ENCODE data around the gene CALHM6. TPM values are rescaled to one million over a fixed set of nuclear protein-coding genes. Genes with fewer than 3 reads are reported as not detected.

CALHM6 gene
- total RNA-seq, 1 experiment from 2014 or later, result not detected

DNA sequence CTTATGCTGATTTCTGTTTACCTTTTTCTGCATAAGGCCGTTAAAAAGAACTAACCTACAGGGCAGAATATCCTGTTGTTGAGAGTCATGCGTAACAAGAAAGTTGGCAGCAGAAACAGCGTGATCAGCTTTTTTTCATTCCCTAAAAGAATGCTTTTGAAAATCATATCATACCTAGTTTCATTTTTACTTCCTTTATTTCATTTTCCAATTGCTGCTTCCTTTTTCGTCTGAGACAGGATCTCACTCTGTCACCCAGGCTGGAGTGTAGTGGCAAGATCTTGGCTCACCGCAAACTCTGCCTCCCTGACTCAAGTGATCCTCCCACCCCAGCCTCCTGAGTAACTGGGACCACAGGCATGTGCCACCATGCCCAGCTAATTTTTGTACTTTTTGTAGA, 4.1 kb downstream of the CALHM6 start:
- Mint-ChIP-seq H3K27me3 (ENCODE audit: insufficient read depth, unreplicated experiment) (peaks cover 24% of the 10 kb centered on the region), H3K9me3 (ENCODE audit: unreplicated experiment) (no peaks in the 10 kb centered on the region), H3K4me3 (ENCODE audit: unreplicated experiment) (no peak overlapping the region), H3K27ac (ENCODE audit: unreplicated experiment) (no peak overlapping the region), H3K4me1 (ENCODE audit: low read depth, unreplicated experiment) (no peaks in the 10 kb centered on the region), H3K36me3 (ENCODE audit: insufficient read depth, unreplicated experiment) (no peaks in the 10 kb centered on the region)
- H3K9me3 ChIP-seq, result no peaks in the 10 kb centered on the region
- intact Hi-C loops (cut with micrococcal nuclease; ENCODE audit: unreplicated experiment), result no loop called here
- no TSS peak for BruUV-seq (replicated peaks)
- no peaks in the 10 kb centered on the region for H3K27me3 ChIP-seq (replicated peaks; ENCODE audit: control insufficient read depth, insufficient read depth, low read length)
- no peaks in the 10 kb centered on the region for H3K36me3 ChIP-seq (ENCODE audit: control insufficient read depth, insufficient read depth, low read length)
- no peaks in the 10 kb centered on the region for H3K4me1 ChIP-seq
- CTCF ChIA-PET, result no interaction called here
- no peak overlapping the region for H3K4me3 ChIP-seq (ENCODE audit: low read depth, low read length)
- no peak for DNase-seq
- POLR2A ChIA-PET, result no interaction called here
- TF ChIP-seq, protein P1, sequence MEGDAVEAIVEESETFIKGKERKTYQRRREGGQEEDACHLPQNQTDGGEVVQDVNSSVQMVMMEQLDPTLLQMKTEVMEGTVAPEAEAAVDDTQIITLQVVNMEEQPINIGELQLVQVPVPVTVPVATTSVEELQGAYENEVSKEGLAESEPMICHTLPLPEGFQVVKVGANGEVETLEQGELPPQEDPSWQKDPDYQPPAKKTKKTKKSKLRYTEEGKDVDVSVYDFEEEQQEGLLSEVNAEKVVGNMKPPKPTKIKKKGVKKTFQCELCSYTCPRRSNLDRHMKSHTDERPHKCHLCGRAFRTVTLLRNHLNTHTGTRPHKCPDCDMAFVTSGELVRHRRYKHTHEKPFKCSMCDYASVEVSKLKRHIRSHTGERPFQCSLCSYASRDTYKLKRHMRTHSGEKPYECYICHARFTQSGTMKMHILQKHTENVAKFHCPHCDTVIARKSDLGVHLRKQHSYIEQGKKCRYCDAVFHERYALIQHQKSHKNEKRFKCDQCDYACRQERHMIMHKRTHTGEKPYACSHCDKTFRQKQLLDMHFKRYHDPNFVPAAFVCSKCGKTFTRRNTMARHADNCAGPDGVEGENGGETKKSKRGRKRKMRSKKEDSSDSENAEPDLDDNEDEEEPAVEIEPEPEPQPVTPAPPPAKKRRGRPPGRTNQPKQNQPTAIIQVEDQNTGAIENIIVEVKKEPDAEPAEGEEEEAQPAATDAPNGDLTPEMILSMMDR (IDR thresholded peaks at IDR 0.05; ENCODE audit: insufficient read depth in 1 of 2, low read depth in 1 of 2, low read length in 1 of 2, severe bottlenecking in 1 of 2, unreplicated experiment in 1 of 2), result no peak

DNA sequence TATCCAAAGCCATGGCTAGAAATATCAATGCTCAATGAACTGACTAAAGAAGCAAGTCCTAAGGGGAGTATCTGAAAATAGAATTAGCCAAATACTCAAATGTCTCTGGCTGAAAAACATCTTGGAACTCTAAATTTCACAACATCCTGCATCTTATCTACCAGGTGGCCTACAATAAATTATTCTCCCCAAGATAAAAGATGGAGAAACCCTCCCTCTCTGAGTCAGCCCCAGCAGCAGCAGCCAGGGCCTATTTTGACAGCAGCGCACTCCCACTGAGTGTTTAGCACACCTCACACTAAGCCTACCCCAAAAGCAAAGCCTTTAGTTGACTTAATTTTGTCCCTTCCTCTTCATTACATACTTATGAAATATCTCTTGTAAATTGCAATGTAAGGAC, 5.9 kb downstream of the CALHM6 start:
- intact Hi-C loops (cut with micrococcal nuclease; ENCODE audit: unreplicated experiment), result no loop called here
- Histone ChIP-seq H3K27me3 (replicated peaks; ENCODE audit: control insufficient read depth, insufficient read depth, low read length) (no peaks in the 10 kb centered on the region), H3K4me1 (no peaks in the 10 kb centered on the region), H3K9me3 (no peaks in the 10 kb centered on the region), H3K4me3 (ENCODE audit: low read depth, low read length) (no peak overlapping the region), H3K36me3 (ENCODE audit: control insufficient read depth, insufficient read depth, low read length) (no peaks in the 10 kb centered on the region)
- Mint-ChIP-seq H3K9me3 (ENCODE audit: unreplicated experiment) (no peaks in the 10 kb centered on the region), H3K4me1 (ENCODE audit: low read depth, unreplicated experiment) (no peaks in the 10 kb centered on the region), H3K27me3 (ENCODE audit: insufficient read depth, unreplicated experiment) (peaks cover 20% of the 10 kb centered on the region), H3K4me3 (ENCODE audit: unreplicated experiment) (no peak overlapping the region), H3K36me3 (ENCODE audit: insufficient read depth, unreplicated experiment) (no peaks in the 10 kb centered on the region), H3K27ac (ENCODE audit: unreplicated experiment) (no peak overlapping the region)
- TF ChIP-seq, protein P1 (IDR thresholded peaks at IDR 0.05; ENCODE audit: insufficient read depth in 1 of 2, low read depth in 1 of 2, low read length in 1 of 2, severe bottlenecking in 1 of 2, unreplicated experiment in 1 of 2), result no peak
- CTCF ChIA-PET, result no interaction called here
- no TSS peak for BruUV-seq (replicated peaks)
- POLR2A ChIA-PET, result no interaction called here
- no peak for DNase-seq

DNA sequence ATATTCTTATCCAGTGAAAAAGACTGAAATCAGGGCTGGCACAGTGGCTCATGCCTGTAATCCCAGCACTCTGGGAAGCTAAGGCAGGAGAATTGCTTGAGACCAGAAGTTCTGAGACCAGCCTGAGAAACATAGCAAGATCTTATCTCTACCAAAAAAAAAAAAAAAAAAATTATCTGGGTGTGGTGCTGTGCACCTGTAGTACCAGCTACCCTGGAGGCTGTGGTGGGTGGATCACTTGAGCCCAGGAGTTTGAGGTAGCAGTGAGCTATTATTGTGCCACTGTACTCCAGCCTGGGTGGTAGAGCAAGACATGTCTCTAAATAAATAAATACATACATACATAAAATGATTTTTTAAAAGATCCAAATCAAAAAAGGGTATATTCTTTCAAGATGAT, 6.3 kb downstream of the CALHM6 start:
- ChIA-PET CTCF (no interaction called here), POLR2A (no interaction called here)
- no peak overlapping the region for H3K4me3 Mint-ChIP-seq (ENCODE audit: unreplicated experiment)
- H3K9me3 ChIP-seq, result no peaks in the 10 kb centered on the region
- H3K4me3 ChIP-seq (ENCODE audit: low read depth, low read length), result no peak overlapping the region
- H3K27ac Mint-ChIP-seq (ENCODE audit: unreplicated experiment), result no peak overlapping the region
- H3K27me3 ChIP-seq (replicated peaks; ENCODE audit: control insufficient read depth, insufficient read depth, low read length), result no peaks in the 10 kb centered on the region
- no TSS peak for BruUV-seq (replicated peaks)
- TF ChIP-seq, protein P1 (IDR thresholded peaks at IDR 0.05; ENCODE audit: insufficient read depth in 1 of 2, low read depth in 1 of 2, low read length in 1 of 2, severe bottlenecking in 1 of 2, unreplicated experiment in 1 of 2), result no peak
- peaks cover 20% of the 10 kb centered on the region for H3K27me3 Mint-ChIP-seq (ENCODE audit: insufficient read depth, unreplicated experiment)
- no peaks in the 10 kb centered on the region for H3K36me3 Mint-ChIP-seq (ENCODE audit: insufficient read depth, unreplicated experiment)
- no peaks in the 10 kb centered on the region for H3K4me1 Mint-ChIP-seq (ENCODE audit: low read depth, unreplicated experiment)
- DNase-seq, result no peak
- H3K36me3 ChIP-seq (ENCODE audit: control insufficient read depth, insufficient read depth, low read length), result no peaks in the 10 kb centered on the region
- no peaks in the 10 kb centered on the region for H3K4me1 ChIP-seq
- intact Hi-C loops (cut with micrococcal nuclease; ENCODE audit: unreplicated experiment), result no loop called here
- H3K9me3 Mint-ChIP-seq (ENCODE audit: unreplicated experiment), result no peaks in the 10 kb centered on the region
